K562 (cell line): ENCODE data around the gene ERAS. TPM values are rescaled to one million over a fixed set of nuclear protein-coding genes. Genes with fewer than 3 reads are reported as not detected.

ENCODE experiments used
- CBX5 ChIP-seq: IDR thresholded peaks from 2 replicates; pipeline ENCODE4 v1.6.1; 2014; ENCODE audit warnings: low read depth, borderline replicate concordance
- CSDE1 ChIP-seq, 2 experiments: fragments of 450-650 bp; IDR thresholded peaks; 2 replicates each; pipeline ENCODE4 v1.6.1; 2016; ENCODE audit warnings: mild to moderate bottlenecking in 1 of 2
- FOXK2 ChIP-seq, 2 experiments: fragments of 450-650 bp; IDR thresholded peaks in 1 of 2; conservative IDR thresholded peaks in 1 of 2; 2 replicates each; pipeline ENCODE4 v1.6.1; 2016; ENCODE audit warnings: low read depth in 2 of 2, mild to moderate bottlenecking in 1 of 2
- GTF2A2 ChIP-seq: IDR thresholded peaks from 2 replicates; pipeline ENCODE4 v1.6.1; 2016; ENCODE audit warnings: mild to moderate bottlenecking, missing genetic modification characterization, missing compliant biosample characterization
- HDAC1 ChIP-seq, 2 experiments: fragments of 450-650 bp; IDR thresholded peaks; 2 replicates each; pipeline ENCODE4 v1.6.1; 2016 to 2017; ENCODE audit warnings: inconsistent platforms in 1 of 2, mild to moderate bottlenecking in 1 of 2, moderate library complexity in 1 of 2
- HDGF ChIP-seq: fragments of 450-650 bp; IDR thresholded peaks from 2 replicates; pipeline ENCODE4 v1.6.1; 2016
- IFI16 ChIP-seq: fragments of 250-450 bp; sonication (Bioruptor Pico); IDR thresholded peaks from 2 replicates; pipeline ENCODE4 v2.1.2; 2022; ENCODE audit warnings: mild to moderate bottlenecking, inconsistent platforms
- ILF3 ChIP-seq: fragments of 450-650 bp; IDR thresholded peaks from 2 replicates; pipeline ENCODE4 v1.6.1; 2018; ENCODE audit warnings: antibody characterized with exemption, mild to moderate bottlenecking, moderate library complexity, borderline replicate concordance
- LCOR ChIP-seq: sonication (generic); formaldehyde crosslinking; IDR thresholded peaks from 2 replicates; pipeline ENCODE4 v1.8.0; 2022; ENCODE audit warnings: mild to moderate bottlenecking, missing genetic modification reagents
- RFX1 ChIP-seq: fragments of 450-650 bp; IDR thresholded peaks from 2 replicates; pipeline ENCODE4 v1.6.1; 2016; ENCODE audit warnings: mild to moderate bottlenecking, moderate library complexity
- SMARCA4 ChIP-seq: fragments of 450-650 bp; IDR thresholded peaks from 2 replicates; pipeline ENCODE4 v1.6.1; 2016
- STAT5B ChIP-seq: fragments of 250-450 bp; sonication (Bioruptor Pico); IDR thresholded peaks from 2 replicates; pipeline ENCODE4 v1.8.0; 2021; ENCODE audit warnings: mild to moderate bottlenecking, inconsistent platforms
- THRAP3 ChIP-seq: fragments of 450-650 bp; IDR thresholded peaks from 2 replicates; pipeline ENCODE4 v1.6.1; 2016; ENCODE audit warnings: mild to moderate bottlenecking, inconsistent platforms, borderline replicate concordance
- XRCC3 ChIP-seq: fragments of 450-650 bp; IDR thresholded peaks from 2 replicates; pipeline ENCODE4 v1.6.1; 2017; ENCODE audit warnings: mild to moderate bottlenecking, moderate library complexity
- ZBTB1 ChIP-seq: sonication (generic); formaldehyde crosslinking; IDR thresholded peaks from 2 replicates; pipeline ENCODE4 v1.8.1; 2023; ENCODE audit warnings: missing genetic modification reagents, low read depth, mild to moderate bottlenecking, borderline replicate concordance
- ZNF124 ChIP-seq: sonication (generic); formaldehyde crosslinking; IDR thresholded peaks from 2 replicates; pipeline ENCODE4 v1.8.1; 2022; ENCODE audit warnings: missing genetic modification reagents
- ZNF24 ChIP-seq: fragments of 450-650 bp; IDR thresholded peaks from 2 replicates; pipeline ENCODE4 v1.6.1; 2016
- polyA plus RNA-seq, 8 experiments: library from polyadenylated mRNA; depleted of rRNA in 4 of 8; stranded (reverse) in 5 of 8; unstranded in 3 of 8; fragments of >200 nt; fragmentation: Nextera tagmentation in 2 of 8; fragmentation: Illumina TruSeq in 1 of 8; extraction: Ambion mirVana in 2 of 8; extraction: Trizol in 1 of 8; gene quantifications; 2 replicates each; pipeline versions ENCODE4 v1.2.1 to v1.2.3, GENCODE V29; 2011 to 2014; ENCODE audit warnings: inconsistent platforms in 1 of 8, missing spikeins in 1 of 8
- total RNA-seq, 7 experiments: library from RNA; depleted of rRNA in 6 of 7; stranded (reverse); fragments of >200 nt in 6 of 7; fragmentation: Illumina TruSeq in 2 of 7; extraction: Trizol in 2 of 7; gene quantifications; 2 replicates each; pipeline versions ENCODE4 v1.2.1 to v1.2.3, GENCODE V29; 2011 to 2021; ENCODE audit warnings: low replicate concordance in 1 of 7
- TF ChIP-seq, protein P1 (sequence below): fragments of 250-450 bp; sonication (Bioruptor Pico); IDR thresholded peaks from 2 replicates; pipeline ENCODE4 v1.8.0; 2021; ENCODE audit warnings: moderate library complexity, mild to moderate bottlenecking, inconsistent platforms
- TF ChIP-seq, protein P2 (sequence below): fragments of 450-650 bp; IDR thresholded peaks from 2 replicates; pipeline ENCODE4 v1.6.1; 2018; ENCODE audit not compliant: partially characterized antibody
- TF ChIP-seq, protein P3 (sequence below): sonication (generic); formaldehyde crosslinking; IDR thresholded peaks from 2 replicates; pipeline ENCODE4 v1.8.0; 2023; ENCODE audit warnings: mild to moderate bottlenecking, missing genetic modification reagents
- TF ChIP-seq, protein P4 (sequence below): fragments of 450-650 bp; formaldehyde crosslinking; IDR thresholded peaks from 2 replicates; pipeline ENCODE4 v1.4.0; 2022; ENCODE audit warnings: missing genetic modification characterization
- TF ChIP-seq, protein P5 (sequence below): fragments of 450-650 bp; formaldehyde crosslinking; conservative IDR thresholded peaks from 2 replicates; pipeline ENCODE4 v1.4.0; 2022; ENCODE audit warnings: mild to moderate bottlenecking, missing genetic modification characterization

Gene ERAS
- total and polyA plus RNA-seq, 9 of the 15 experiments (the other 6 are each of a cell fraction or from before 2014, with no cell fraction given) = 0.07 to 0.12 TPM; not detected in 7

DNA sequence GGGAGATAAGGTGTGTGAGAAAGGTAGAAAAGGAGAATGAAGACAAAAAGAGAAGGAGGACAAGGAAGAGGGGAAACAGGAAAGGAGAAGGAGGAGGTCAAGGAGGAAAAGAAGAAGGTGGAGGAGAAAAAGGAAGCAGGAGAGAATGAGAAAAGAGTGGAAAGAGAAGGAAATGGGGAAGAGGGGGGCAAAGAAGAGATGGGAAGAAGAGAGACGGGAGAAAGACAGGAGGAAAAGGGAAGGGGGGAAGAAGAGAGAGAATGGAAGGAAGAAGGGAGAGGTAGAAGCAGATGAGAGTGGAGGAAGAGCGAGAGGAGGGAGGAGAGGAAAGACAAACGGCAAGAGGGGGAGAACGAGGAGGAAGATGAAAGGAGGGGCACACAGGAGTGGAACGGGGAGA lies 35.8 kb upstream of the ERAS start (continued):
- TF ChIP-seq, protein P1, sequence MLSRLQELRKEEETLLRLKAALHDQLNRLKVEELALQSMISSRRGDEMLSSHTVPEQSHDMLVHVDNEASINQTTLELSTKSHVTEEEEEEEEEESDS = no peak
- TF ChIP-seq, protein P2, sequence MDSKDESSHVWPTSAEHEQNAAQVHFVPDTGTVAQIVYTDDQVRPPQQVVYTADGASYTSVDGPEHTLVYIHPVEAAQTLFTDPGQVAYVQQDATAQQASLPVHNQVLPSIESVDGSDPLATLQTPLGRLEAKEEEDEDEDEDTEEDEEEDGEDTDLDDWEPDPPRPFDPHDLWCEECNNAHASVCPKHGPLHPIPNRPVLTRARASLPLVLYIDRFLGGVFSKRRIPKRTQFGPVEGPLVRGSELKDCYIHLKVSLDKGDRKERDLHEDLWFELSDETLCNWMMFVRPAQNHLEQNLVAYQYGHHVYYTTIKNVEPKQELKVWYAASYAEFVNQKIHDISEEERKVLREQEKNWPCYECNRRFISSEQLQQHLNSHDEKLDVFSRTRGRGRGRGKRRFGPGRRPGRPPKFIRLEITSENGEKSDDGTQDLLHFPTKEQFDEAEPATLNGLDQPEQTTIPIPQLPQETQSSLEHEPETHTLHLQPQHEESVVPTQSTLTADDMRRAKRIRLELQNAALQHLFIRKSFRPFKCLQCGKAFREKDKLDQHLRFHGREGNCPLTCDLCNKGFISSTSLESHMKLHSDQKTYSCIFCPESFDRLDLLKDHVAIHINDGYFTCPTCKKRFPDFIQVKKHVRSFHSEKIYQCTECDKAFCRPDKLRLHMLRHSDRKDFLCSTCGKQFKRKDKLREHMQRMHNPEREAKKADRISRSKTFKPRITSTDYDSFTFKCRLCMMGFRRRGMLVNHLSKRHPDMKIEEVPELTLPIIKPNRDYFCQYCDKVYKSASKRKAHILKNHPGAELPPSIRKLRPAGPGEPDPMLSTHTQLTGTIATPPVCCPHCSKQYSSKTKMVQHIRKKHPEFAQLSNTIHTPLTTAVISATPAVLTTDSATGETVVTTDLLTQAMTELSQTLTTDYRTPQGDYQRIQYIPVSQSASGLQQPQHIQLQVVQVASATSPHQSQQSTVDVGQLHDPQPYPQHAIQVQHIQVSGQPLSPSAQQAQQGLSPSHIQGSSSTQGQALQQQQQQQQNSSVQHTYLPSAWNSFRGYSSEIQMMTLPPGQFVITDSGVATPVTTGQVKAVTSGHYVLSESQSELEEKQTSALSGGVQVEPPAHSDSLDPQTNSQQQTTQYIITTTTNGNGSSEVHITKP = no peak
- TF ChIP-seq FOXK2 (conservative IDR thresholded peaks at IDR 0.05 in 1 of 2, IDR thresholded peaks at IDR 0.05 in 1 of 2; ENCODE audit: low read depth in 2 of 2) = no peak
- TF ChIP-seq SMARCA4 = no peak; the same call in 1 of the 2 replicates
- no peak for TF ChIP-seq ZBTB1 (CRISPR knock-in tag)
- TF ChIP-seq ILF3 = no peak
- TF ChIP-seq, protein P3, sequence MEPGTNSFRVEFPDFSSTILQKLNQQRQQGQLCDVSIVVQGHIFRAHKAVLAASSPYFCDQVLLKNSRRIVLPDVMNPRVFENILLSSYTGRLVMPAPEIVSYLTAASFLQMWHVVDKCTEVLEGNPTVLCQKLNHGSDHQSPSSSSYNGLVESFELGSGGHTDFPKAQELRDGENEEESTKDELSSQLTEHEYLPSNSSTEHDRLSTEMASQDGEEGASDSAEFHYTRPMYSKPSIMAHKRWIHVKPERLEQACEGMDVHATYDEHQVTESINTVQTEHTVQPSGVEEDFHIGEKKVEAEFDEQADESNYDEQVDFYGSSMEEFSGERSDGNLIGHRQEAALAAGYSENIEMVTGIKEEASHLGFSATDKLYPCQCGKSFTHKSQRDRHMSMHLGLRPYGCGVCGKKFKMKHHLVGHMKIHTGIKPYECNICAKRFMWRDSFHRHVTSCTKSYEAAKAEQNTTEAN (CRISPR knock-in tag) = no peak
- no peak for TF ChIP-seq IFI16
- no peak for TF ChIP-seq LCOR (CRISPR knock-in tag)
- no peak for TF ChIP-seq ZNF124 (CRISPR knock-in tag)
- TF ChIP-seq RFX1 = no peak
- TF ChIP-seq HDGF = 0 out of 2 replicates have a peak, but pooled peaks have one; percentile 63
- no peak for TF ChIP-seq CSDE1 (IDR thresholded peaks at IDR 0.05)
- TF ChIP-seq HDAC1 (IDR thresholded peaks at IDR 0.05) = peak in 1 of 2 experiments; percentile 36; a peak in 1 of 4 replicates
- TF ChIP-seq XRCC3 = no peak
- TF ChIP-seq, protein P4, sequence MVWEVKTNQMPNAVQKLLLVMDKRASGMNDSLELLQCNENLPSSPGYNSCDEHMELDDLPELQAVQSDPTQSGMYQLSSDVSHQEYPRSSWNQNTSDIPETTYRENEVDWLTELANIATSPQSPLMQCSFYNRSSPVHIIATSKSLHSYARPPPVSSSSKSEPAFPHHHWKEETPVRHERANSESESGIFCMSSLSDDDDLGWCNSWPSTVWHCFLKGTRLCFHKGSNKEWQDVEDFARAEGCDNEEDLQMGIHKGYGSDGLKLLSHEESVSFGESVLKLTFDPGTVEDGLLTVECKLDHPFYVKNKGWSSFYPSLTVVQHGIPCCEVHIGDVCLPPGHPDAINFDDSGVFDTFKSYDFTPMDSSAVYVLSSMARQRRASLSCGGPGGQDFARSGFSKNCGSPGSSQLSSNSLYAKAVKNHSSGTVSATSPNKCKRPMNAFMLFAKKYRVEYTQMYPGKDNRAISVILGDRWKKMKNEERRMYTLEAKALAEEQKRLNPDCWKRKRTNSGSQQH = peak; percentile 80
- TF ChIP-seq, protein P5, sequence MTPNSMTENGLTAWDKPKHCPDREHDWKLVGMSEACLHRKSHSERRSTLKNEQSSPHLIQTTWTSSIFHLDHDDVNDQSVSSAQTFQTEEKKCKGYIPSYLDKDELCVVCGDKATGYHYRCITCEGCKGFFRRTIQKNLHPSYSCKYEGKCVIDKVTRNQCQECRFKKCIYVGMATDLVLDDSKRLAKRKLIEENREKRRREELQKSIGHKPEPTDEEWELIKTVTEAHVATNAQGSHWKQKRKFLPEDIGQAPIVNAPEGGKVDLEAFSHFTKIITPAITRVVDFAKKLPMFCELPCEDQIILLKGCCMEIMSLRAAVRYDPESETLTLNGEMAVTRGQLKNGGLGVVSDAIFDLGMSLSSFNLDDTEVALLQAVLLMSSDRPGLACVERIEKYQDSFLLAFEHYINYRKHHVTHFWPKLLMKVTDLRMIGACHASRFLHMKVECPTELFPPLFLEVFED (CRISPR knock-in tag) = peak; percentile 89
- TF ChIP-seq GTF2A2 (tag) = no peak
- TF ChIP-seq CBX5 = no peak
- TF ChIP-seq ZNF24 = no peak
- TF ChIP-seq STAT5B (CRISPR knock-in tag) = no peak
- peak; percentile 64; the same call in 1 of the 2 replicates for TF ChIP-seq THRAP3
